Upper lobe of left lung (tissue), 6 donors: Measurements from ENCODE around the gene CCL19. TPM values are rescaled to one million over a fixed set of nuclear protein-coding genes. Genes with fewer than 3 reads are reported as not detected.

Source experiments
- ATAC-seq, 2 donors: fragments of 200-7000 bp; cut with Tn5 transposase; one replicate each; pipeline ENCODE4 v1.9.1; 2022; ENCODE audit warnings: mild to moderate bottlenecking in 2 of 2, moderate library complexity in 2 of 2; ENCODE audit not compliant: low FRiP score in 2 of 2
- DNase-seq, 2 donors: peaks; one replicate each; pipeline ENCODE4 v3.0.0-alpha.2; 2019 to 2020
- H3K27ac ChIP-seq, 4 donors: fragments of 200-600 bp; sonication (generic); one replicate each; pipeline ENCODE4 v1.5.1; 2016 to 2019
- H3K27me3 ChIP-seq, 4 donors: fragments of 200-600 bp; sonication (generic); one replicate each; pipeline ENCODE4 v1.5.1; 2017 to 2019
- H3K36me3 ChIP-seq, 4 donors: fragments of 200-600 bp; sonication (generic); one replicate each; pipeline ENCODE4 v1.5.1; 2016 to 2019
- H3K4me1 ChIP-seq, 4 donors: fragments of 200-600 bp; sonication (generic); one replicate each; pipeline ENCODE4 v1.5.1; 2018 to 2019
- H3K4me3 ChIP-seq, 4 donors: fragments of 200-600 bp; sonication (generic); one replicate each; pipeline ENCODE4 v1.5.1; 2017 to 2019; ENCODE audit warnings: mild to moderate bottlenecking in 2 of 4, moderate library complexity in 1 of 4
- H3K9me3 ChIP-seq, 4 donors: fragments of 200-600 bp; sonication (generic); one replicate each; pipeline ENCODE4 v1.5.1; 2018 to 2019
- CTCF ChIP-seq, 6 experiments: fragments of 450-650 bp in 4 of 6; fragments of 200-600 bp in 2 of 6; sonication (generic) in 2 of 6; IDR thresholded peaks; one replicate each; pipeline ENCODE4 v1.5.1; 2016 to 2019; ENCODE audit warnings: antibody characterized with exemption in 6 of 6
- EP300 ChIP-seq, 4 donors: sonication (generic); formaldehyde crosslinking; IDR thresholded peaks; one replicate each; pipeline ENCODE4 v1.5.1; 2017; ENCODE audit warnings: antibody characterized with exemption in 4 of 4, control low read depth in 2 of 4
- POLR2A ChIP-seq, 4 donors: fragments of 450-650 bp; IDR thresholded peaks; one replicate each; pipeline ENCODE4 v1.5.1; 2016 to 2017; ENCODE audit warnings: antibody characterized with exemption in 4 of 4, mild to moderate bottlenecking in 2 of 4
- POLR2AphosphoS5 ChIP-seq, 2 donors: sonication (generic); formaldehyde crosslinking; IDR thresholded peaks; one replicate each; pipeline ENCODE4 v1.5.1; 2017; ENCODE audit warnings: antibody characterized with exemption in 2 of 2
- WGBS, 2 donors: methylation state at CpG; one replicate each; pipeline ENCODE4 v1.1.5; 2017 to 2018; 5-methylcytosine and 5-hydroxymethylcytosine counted together
- total RNA-seq, 6 donors: library from RNA; depleted of rRNA in 4 of 6; stranded (reverse); fragments of >200 nt in 4 of 6; gene quantifications; one replicate each; pipeline versions ENCODE4 v1.1.0 to v1.2.1, GENCODE V29; 2016 to 2021
- donor health status: DM: no; HTN: no; CAD: no; lungs with moderate emphysema.
- donor health status: DM: no; HTN: yes; CAD: no; lungs with severe emphysema.

The CCL19 gene
- total RNA-seq, 6 donors from 2014 or later = 2.0 to 5.2 (median 5.2) TPM; not detected in 3

- no peak for TF ChIP-seq EP300 (IDR thresholded peaks at IDR 0.05)
- TF ChIP-seq CTCF (IDR thresholded peaks at IDR 0.05) = peak; percentile 61 to 82 (median 70)
- TF ChIP-seq POLR2A (IDR thresholded peaks at IDR 0.05) = no peak
- Histone ChIP-seq H3K36me3 (peaks cover 0 to 14% (median 3%) of the 10 kb centered on the region in 4 donors), H3K27ac (peak overlapping the region; percentile 97 to 100 (median 98)), H3K9me3 (peaks cover 0 to under 1% (median 0%) of the 10 kb centered on the region in 4 donors), H3K4me3 (peak overlapping the region; percentile 67 to 82 (median 78)), H3K4me1 (peaks cover 8 to 24% (median 17%) of the 10 kb centered on the region in 4 donors), H3K27me3 (no peaks in the 10 kb centered on the region)
- ATAC-seq (peak; percentile 20 to 65), DNase-seq (peak in 1 of 2 donors; percentile 83)
- WGBS, 2 donors = 18 to 23% methylated on average over 11 to 18 of the region's 18 CpGs
These were observed 26.6 kb downstream of the CCL19 start for GRCh38 chr9:34664281-34665066.

GRCh38 chr9:34663303-34663605 is 27.8 kb downstream of the CCL19 start:
- H3K9me3 ChIP-seq = no peaks in the 10 kb centered on the region
- no peak for TF ChIP-seq POLR2A (IDR thresholded peaks at IDR 0.05)
- TF ChIP-seq EP300 (IDR thresholded peaks at IDR 0.05) = no peak
- no peak for TF ChIP-seq CTCF (IDR thresholded peaks at IDR 0.05)
- no peak for TF ChIP-seq POLR2AphosphoS5 (IDR thresholded peaks at IDR 0.05)
- no peaks in the 10 kb centered on the region for H3K27me3 ChIP-seq
- no peak overlapping the region for H3K4me3 ChIP-seq
- ATAC-seq = no peak
- DNase-seq = no peak
- H3K4me1 ChIP-seq = peaks cover 8 to 24% (median 17%) of the 10 kb centered on the region in 4 donors
- H3K27ac ChIP-seq = no peak overlapping the region
- H3K36me3 ChIP-seq = peaks cover 0 to 10% (median 3%) of the 10 kb centered on the region in 4 donors

GRCh38 chr9:34662526-34663302 is 28.4 kb downstream of the CCL19 start, which contains the start of gene CCL27:
Gene CCL27, minus strand, starts transcription at chr9:34662657. Its CDS starts 24 bp downstream, at chr9:34662633.
- H3K4me3 ChIP-seq = no peak within 1 kb of the TSS
- TF ChIP-seq EP300 (IDR thresholded peaks at IDR 0.05) (no peak), POLR2AphosphoS5 (IDR thresholded peaks at IDR 0.05) (no peak), CTCF (IDR thresholded peaks at IDR 0.05) (no peak), POLR2A (IDR thresholded peaks at IDR 0.05) (no peak)
- no peaks in the 10 kb centered on the region for H3K27me3 ChIP-seq
- H3K4me1 ChIP-seq = peaks cover 8 to 24% (median 17%) of the 10 kb centered on the region in 4 donors
- H3K27ac ChIP-seq = no peak within 1 kb of the TSS
- ATAC-seq = no peak
- no peak for DNase-seq
- H3K9me3 ChIP-seq = no peaks in the 10 kb centered on the region
- H3K36me3 ChIP-seq = peaks cover 0 to 10% (median 3%) of the 10 kb centered on the region in 4 donors
- 94 to 96% methylated on average over 4 of the region's 4 CpGs for WGBS, 2 donors

GRCh38 chr9:34659592-34660253 is 31.4 kb downstream of the CCL19 start:
- H3K4me1 ChIP-seq = peaks cover 9 to 10% (median 10%) of the 10 kb centered on the region in 4 donors
- H3K27ac ChIP-seq = no peak overlapping the region
- WGBS, 2 donors = 38 to 91% methylated on average over 1 to 8 of the region's 8 CpGs
- H3K27me3 ChIP-seq = no peaks in the 10 kb centered on the region
- peaks cover 0 to 10% (median 3%) of the 10 kb centered on the region in 4 donors for H3K36me3 ChIP-seq
- ATAC-seq (no peak), DNase-seq (peak in 1 of 2 donors; percentile 24)
- no peaks in the 10 kb centered on the region for H3K9me3 ChIP-seq
- TF ChIP-seq POLR2AphosphoS5 (IDR thresholded peaks at IDR 0.05) = no peak
- no peak for TF ChIP-seq EP300 (IDR thresholded peaks at IDR 0.05)
- no peak for TF ChIP-seq CTCF (IDR thresholded peaks at IDR 0.05)
- TF ChIP-seq POLR2A (IDR thresholded peaks at IDR 0.05) = no peak
- H3K4me3 ChIP-seq = no peak overlapping the region
